RKO (cell line): ENCODE measurements around the gene GHR.

ENCODE experiments used
- DNase-seq: peaks from one replicate; pipeline ENCODE4 v3.0.0-alpha.2; 2016; ENCODE audit warnings: low spot score

GHR gene

GRCh38 chr5:42423285-42424165 lies at the start of gene GHR:
TSS of gene GHR (plus strand) at chr5:42423439. CDS start at chr5:42565875, 142,436 bp downstream.
- no peak for DNase-seq

GRCh38 chr5:42374679-42375273 lies 48.5 kb upstream of the GHR start:
- DNase-seq: no peak

GRCh38 chr5:42377496-42377895 lies 45.7 kb upstream of the GHR start:
- no peak for DNase-seq

GRCh38 chr5:42381973-42382372 lies 41.3 kb upstream of the GHR start:
- no peak for DNase-seq

- DNase-seq: no peak
Measured at GRCh38 chr5:42387563-42387962, 35.7 kb upstream of the GHR start.

- DNase-seq: no peak
Measured at GRCh38 chr5:42390115-42390514, 33.1 kb upstream of the GHR start.

- no peak for DNase-seq
Measured at GRCh38 chr5:42392917-42393316, 30.3 kb upstream of the GHR start.

GRCh38 chr5:42396111-42396510 lies 27.1 kb upstream of the GHR start:
- no peak for DNase-seq

GRCh38 chr5:42397267-42397666 lies 26.0 kb upstream of the GHR start:
- no peak for DNase-seq

- no peak for DNase-seq
Measured at GRCh38 chr5:42399702-42400101, 23.5 kb upstream of the GHR start.

- no peak for DNase-seq
Measured at GRCh38 chr5:42400474-42400873, 22.8 kb upstream of the GHR start.

- no peak for DNase-seq
Measured at GRCh38 chr5:42403236-42403635, 20.0 kb upstream of the GHR start.

- DNase-seq: no peak
Measured at GRCh38 chr5:42404366-42404765, 18.9 kb upstream of the GHR start.

- no peak for DNase-seq
Measured at GRCh38 chr5:42419294-42419693, 3.9 kb upstream of the GHR start.

GRCh38 chr5:42422656-42423280 lies 471 bp upstream of the GHR start:
- DNase-seq: no peak

GRCh38 chr5:42426016-42426415 lies 2.8 kb downstream of the GHR start:
- DNase-seq: no peak

GRCh38 chr5:42429694-42430093 lies 6.5 kb downstream of the GHR start:
- no peak for DNase-seq

GRCh38 chr5:42434047-42434724 lies 10.9 kb downstream of the GHR start:
- no peak for DNase-seq

- DNase-seq: no peak
Measured at GRCh38 chr5:42436051-42436450, 12.8 kb downstream of the GHR start.

- no peak for DNase-seq
Measured at GRCh38 chr5:42454216-42454995, 31.2 kb downstream of the GHR start.

- DNase-seq: no peak
Measured at GRCh38 chr5:42461033-42461432, 37.8 kb downstream of the GHR start.

- no peak for DNase-seq
Measured at GRCh38 chr5:42461507-42461906, 38.3 kb downstream of the GHR start.
